H1 (cell line): ENCODE results near the gene P2RX6. TPM values are rescaled to one million over a fixed set of nuclear protein-coding genes. Genes with fewer than 3 reads are reported as not detected.

ENCODE experiments used
- CTCF ChIA-PET: fragments of 300-600 bp; sonication (Branson Sonifier 250); formaldehyde crosslinking; loops from one replicate; lab custom pipeline; 2021; ENCODE audit not compliant: partially characterized antibody; lab: Charles Lee
- POLR2A ChIA-PET: fragments of 300-600 bp; sonication (Branson Sonifier 250); formaldehyde crosslinking; loops from one replicate; lab custom pipeline; 2021; ENCODE audit warnings: inconsistent platforms; ENCODE audit not compliant: partially characterized antibody; lab: Charles Lee
- DNase-seq, 2 experiments: peaks; one replicate each; pipeline versions ENCODE4 v3.0.0 to v3.0.0-alpha.2; 2010 to 2022; ENCODE audit warnings: low spot score in 2 of 2, low read depth in 1 of 2, mixed read lengths in 1 of 2
- FAIRE-seq: peaks from 2 replicates; lab custom pipeline; 2011; peaks lifted over from hg19 to GRCh38; lab: Jason Lieb, UNC
- H2AFZ ChIP-seq: 2 replicates; pipeline ENCODE4 v1.8.1; 2012; ENCODE audit warnings: low read length, inconsistent platforms
- H2AK5ac ChIP-seq: 2 replicates; pipeline ENCODE4 v1.6.1; 2013; ENCODE audit warnings: low read depth, low read length
- H2BK120ac ChIP-seq: replicated peaks from 2 replicates; pipeline ENCODE3; 2013; ENCODE audit warnings: low read depth, low read length, inconsistent platforms
- H2BK12ac ChIP-seq: 2 replicates; pipeline ENCODE4 v1.6.1; 2013; ENCODE audit warnings: low read depth, low read length
- H2BK15ac ChIP-seq: 2 replicates; pipeline ENCODE4 v1.6.1; 2013; ENCODE audit warnings: low read length
- H2BK20ac ChIP-seq: 2 replicates; pipeline ENCODE4 v1.6.1; 2013; ENCODE audit warnings: low read length
- H2BK5ac ChIP-seq: 2 replicates; pipeline ENCODE4 v1.6.1; 2013; ENCODE audit warnings: low read depth, low read length
- H3K14ac ChIP-seq: 2 replicates; pipeline ENCODE4 v1.6.1; 2013; ENCODE audit warnings: inconsistent platforms; ENCODE audit not compliant: insufficient read length
- H3K18ac ChIP-seq: 2 replicates; pipeline ENCODE4 v1.6.1; 2013; ENCODE audit warnings: low read length; ENCODE audit errors: extremely low read depth
- H3K23ac ChIP-seq: 2 replicates; pipeline ENCODE4 v1.6.1; 2013; ENCODE audit warnings: inconsistent platforms; ENCODE audit not compliant: insufficient read length
- H3K23me2 ChIP-seq: 2 replicates; pipeline ENCODE4 v1.6.1; 2013; ENCODE audit warnings: low read depth, low read length
- H3K27ac ChIP-seq: 2 replicates; pipeline ENCODE4 v1.6.1; 2011; ENCODE audit warnings: low read depth, low read length, inconsistent platforms
- H3K27me3 ChIP-seq, 4 experiments: replicated peaks in 1 of 4; 1 replicate in 1 of 4; 2 replicates in 3 of 4; pipeline versions ENCODE4 v1.6.1 to v1.8.1; 2011 to 2013; ENCODE audit warnings: low read length in 3 of 4, mild to moderate bottlenecking in 3 of 4, inconsistent platforms in 2 of 4, mixed read lengths in 2 of 4, moderate library complexity in 1 of 4; ENCODE audit not compliant: control insufficient read depth in 3 of 4, insufficient read depth in 3 of 4; ENCODE audit errors: extremely low read depth in 1 of 4
- H3K36me3 ChIP-seq, 4 experiments: 2 replicates each; pipeline versions ENCODE4 v1.6.1 to v1.8.1; 2011 to 2013; ENCODE audit warnings: mild to moderate bottlenecking in 4 of 4, low read length in 3 of 4, moderate library complexity in 2 of 4, control low read depth in 1 of 4, inconsistent platforms in 1 of 4; ENCODE audit not compliant: insufficient read depth in 4 of 4, control insufficient read depth in 2 of 4
- H3K4ac ChIP-seq: replicated peaks from 2 replicates; pipeline ENCODE3; 2013; ENCODE audit warnings: low read length, low read depth, mixed read lengths, inconsistent platforms; ENCODE audit not compliant: insufficient read length
- H3K4me1 ChIP-seq, 4 experiments: replicated peaks in 1 of 4; 1 replicate in 1 of 4; 2 replicates in 3 of 4; pipeline versions ENCODE4 v1.6.1 to v1.8.1; 2011 to 2013; ENCODE audit warnings: low read length in 3 of 4, inconsistent platforms in 2 of 4, mixed read lengths in 1 of 4; ENCODE audit not compliant: insufficient read depth in 4 of 4, control insufficient read depth in 3 of 4
- H3K4me2 ChIP-seq, 2 experiments: 2 replicates each; pipeline versions ENCODE4 v1.6.1 to v1.8.1; 2011 to 2013; ENCODE audit warnings: low read depth in 2 of 2, low read length in 2 of 2, control low read depth in 1 of 2, inconsistent platforms in 1 of 2, mild to moderate bottlenecking in 1 of 2; ENCODE audit not compliant: insufficient read depth in 1 of 2
- H3K4me3 ChIP-seq, 4 experiments: fragments of 200-600, 300-600 bp in 1 of 4; sonication (generic), shearing (Covaris generic), sonication (Bioruptor Twin) in 1 of 4; 2 replicates each; pipeline versions ENCODE4 v1.5.1 to v1.8.1; 2011 to 2016; ENCODE audit warnings: low read length in 4 of 4, low read depth in 3 of 4, control low read depth in 2 of 4, inconsistent platforms in 2 of 4, mild to moderate bottlenecking in 2 of 4, mixed read lengths in 1 of 4, moderate library complexity in 1 of 4; ENCODE audit not compliant: insufficient read depth in 2 of 4; ENCODE audit errors: extremely low read depth in 1 of 4
- H3K56ac ChIP-seq: replicated peaks from 2 replicates; pipeline ENCODE3; 2013; ENCODE audit warnings: low read depth, mild to moderate bottlenecking, mixed read lengths, low read length, inconsistent platforms; ENCODE audit not compliant: insufficient read length
- H3K79me1 ChIP-seq: 2 replicates; pipeline ENCODE4 v1.6.1; 2013; ENCODE audit warnings: low read depth, low read length, control low read depth
- H3K79me2 ChIP-seq, 2 experiments: 2 replicates each; pipeline versions ENCODE4 v1.6.1 to v1.8.1; 2012 to 2013; ENCODE audit warnings: low read length in 2 of 2, mild to moderate bottlenecking in 2 of 2, inconsistent platforms in 1 of 2; ENCODE audit not compliant: insufficient read depth in 2 of 2, control insufficient read depth in 1 of 2
- H3K9ac ChIP-seq, 4 experiments: replicated peaks in 1 of 4; 1 replicate in 1 of 4; 2 replicates in 3 of 4; pipeline versions ENCODE4 v1.6.1 to v1.8.1; 2011 to 2013; ENCODE audit warnings: low read depth in 3 of 4, low read length in 3 of 4, control low read depth in 2 of 4, mild to moderate bottlenecking in 2 of 4, moderate library complexity in 2 of 4, inconsistent platforms in 1 of 4; ENCODE audit errors: extremely low read depth in 1 of 4
- H3K9me3 ChIP-seq, 2 experiments: 2 replicates each; pipeline versions ENCODE4 v1.6.1 to v1.8.1; 2012 to 2013; ENCODE audit warnings: mild to moderate bottlenecking in 2 of 2, moderate library complexity in 2 of 2, control low read depth in 1 of 2, inconsistent platforms in 1 of 2, low read depth in 1 of 2, low read length in 1 of 2, mixed read lengths in 1 of 2; ENCODE audit not compliant: insufficient read depth in 2 of 2
- H4K20me1 ChIP-seq, 2 experiments: replicated peaks in 1 of 2; 2 replicates each; pipeline versions ENCODE3 to v1.8.1; 2011 to 2013; ENCODE audit warnings: inconsistent platforms in 2 of 2, low read length in 2 of 2, mild to moderate bottlenecking in 1 of 2; ENCODE audit not compliant: insufficient read depth in 2 of 2, control insufficient read depth in 1 of 2
- H4K5ac ChIP-seq: 2 replicates; pipeline ENCODE4 v1.6.1; 2013; ENCODE audit warnings: low read length, low read depth, mixed read lengths, inconsistent platforms; ENCODE audit not compliant: insufficient read length
- H4K8ac ChIP-seq: 2 replicates; pipeline ENCODE4 v1.8.0; 2013; ENCODE audit warnings: mild to moderate bottlenecking, moderate library complexity, low read length, inconsistent platforms; ENCODE audit not compliant: insufficient read depth; ENCODE audit errors: extremely low read depth
- H4K91ac ChIP-seq: replicated peaks from 2 replicates; pipeline ENCODE3; 2013; ENCODE audit warnings: low read length, mixed read lengths, inconsistent platforms; ENCODE audit not compliant: insufficient read length
- POLR2A ChIP-seq, 2 experiments: IDR thresholded peaks; 1 replicate in 1 of 2; 2 replicates in 1 of 2; pipeline ENCODE4 v1.6.1; 2011; ENCODE audit warnings: low read depth in 2 of 2, low read length in 2 of 2, mild to moderate bottlenecking in 2 of 2; ENCODE audit errors: control extremely low read depth in 1 of 2
- WGBS, 2 experiments: shearing (Covaris generic) in 1 of 2; methylation state at CpG; one replicate each; pipeline versions ENCODE4 v1.1.6 to v1.1.7; 2013 to 2015; ENCODE audit warnings: low lambda C conversion rate in 2 of 2, mixed read lengths in 2 of 2, inconsistent platforms in 1 of 2, low coverage in 1 of 2, missing lambda C conversion rate in 1 of 2; ENCODE audit not compliant: insufficient replicate concordance in 2 of 2, insufficient coverage in 1 of 2, insufficient read length in 1 of 2; ENCODE audit errors: extremely low coverage in 1 of 2, missing lambda C conversion rate in 1 of 2; 5-methylcytosine and 5-hydroxymethylcytosine counted together
- polyA plus RNA-seq, 7 experiments: library from polyadenylated mRNA; depleted of rRNA in 3 of 7; stranded (reverse) in 5 of 7; unstranded in 2 of 7; fragments of >200 nt in 5 of 7; fragments of 200-250 nt in 2 of 7; gene quantifications; 1 replicate in 5 of 7; 2 replicates in 1 of 7; 4 replicates in 1 of 7; pipeline versions ENCODE4 v1.2.1 to v1.2.3, GENCODE V29; 2011 to 2013; ENCODE audit warnings: missing spikeins in 2 of 7, mixed read lengths in 2 of 7
- total RNA-seq: library from RNA; stranded (reverse); fragmentation: NEBNext Ultra II Directional; extraction: Animal tissue kit (Norgen Biotek cat#: 25700); gene quantifications from 2 replicates; pipeline ENCODE4 v1.2.1, GENCODE V29; 2021

The P2RX6 gene
- total and polyA plus RNA-seq, 2 of the 8 experiments (the other 6 are each of a cell fraction or from before 2014, with no cell fraction given): 0.09 TPM; not detected in 1

- no peak for FAIRE-seq
- TF ChIP-seq POLR2A (IDR thresholded peaks at IDR 0.05; ENCODE audit: control extremely low read depth in 1 of 2, low read depth in 2 of 2, low read length in 2 of 2): no peak
Measured at GRCh38 chr22:20986365-20986764, 28.6 kb upstream of the P2RX6 start.

More at GRCh38 chr22:20986365-20986764, 28.6 kb upstream of the P2RX6 start:
- H3K23me2 ChIP-seq: peaks cover 5% of the 10 kb centered on the region
- no peak overlapping the region for H2BK120ac ChIP-seq
- no peak overlapping the region for H2BK12ac ChIP-seq
- no peak overlapping the region for H3K18ac ChIP-seq
- no peaks in the 10 kb centered on the region for H3K79me1 ChIP-seq
- no peak for DNase-seq
- H3K9me3 ChIP-seq: no peaks in the 10 kb centered on the region
- H4K91ac ChIP-seq: no peak overlapping the region
- H2BK15ac ChIP-seq: no peak overlapping the region
- H3K23ac ChIP-seq: no peak overlapping the region
- H3K4me2 ChIP-seq: no peak overlapping the region
- H3K4me3 ChIP-seq: no peak overlapping the region
- no peak overlapping the region for H4K8ac ChIP-seq
- H3K36me3 ChIP-seq: no peaks in the 10 kb centered on the region; a peak in 1 of 8 replicates
- H4K5ac ChIP-seq: no peak overlapping the region
- WGBS, 2 experiments: 95 to 100% methylated on average over 1 of the region's 1 CpG
- H3K9ac ChIP-seq: no peak overlapping the region
- no peak overlapping the region for H2BK5ac ChIP-seq
- H3K14ac ChIP-seq: no peak overlapping the region
- H3K27ac ChIP-seq: no peak overlapping the region
- no peak overlapping the region for H3K4ac ChIP-seq
- peaks cover 0 to 8% of the 10 kb centered on the region in 2 experiments for H4K20me1 ChIP-seq
- peaks cover 0 to 2% (median 1%) of the 10 kb centered on the region in 4 experiments; a peak in 4 of 7 replicates for H3K27me3 ChIP-seq
- H2BK20ac ChIP-seq: no peak overlapping the region
- H2AFZ ChIP-seq: no peak overlapping the region
- ChIA-PET CTCF (interaction anchor here (0.7 to 2.0 kb wide), 3 partner anchors 12 to 15 kb away, joined by 3 to 5 read pairs (median 3); no protein-coding TSS in a partner anchor), POLR2A (no interaction called here)
- no peak overlapping the region for H2AK5ac ChIP-seq
- H3K56ac ChIP-seq: no peak overlapping the region
- H3K79me2 ChIP-seq: no peaks in the 10 kb centered on the region
- peaks cover 0 to 8% (median 2%) of the 10 kb centered on the region in 4 experiments; a peak in 4 of 7 replicates for H3K4me1 ChIP-seq
